K562 (cell line): ENCODE results near the gene TMEM222. TPM values are rescaled to one million over a fixed set of nuclear protein-coding genes. Genes with fewer than 3 reads are reported as not detected.
A peak's percentile ranks its signal among the peaks of the same experiment; 100 is the strongest.

Experiments used
- CSDE1 ChIP-seq, 2 experiments: fragments of 450-650 bp; IDR thresholded peaks; 2 replicates each; pipeline ENCODE4 v1.6.1; 2016; ENCODE audit warnings: mild to moderate bottlenecking in 1 of 2
- DNMT1 ChIP-seq: fragments of 450-650 bp; IDR thresholded peaks from 2 replicates; pipeline ENCODE4 v1.6.1; 2016; ENCODE audit warnings: antibody characterized with exemption, mild to moderate bottlenecking
- EP400 ChIP-seq: fragments of 450-650 bp; IDR thresholded peaks from 2 replicates; pipeline ENCODE4 v1.6.1; 2017; ENCODE audit warnings: antibody characterized with exemption, mild to moderate bottlenecking, moderate library complexity
- FOS ChIP-seq: IDR thresholded peaks from 3 replicates; pipeline ENCODE4 v1.6.1; 2011; ENCODE audit not compliant: insufficient read length; ENCODE audit errors: extremely low read depth
- GABPA ChIP-seq: fragments of 200-800 bp; sonication (Bioruptor generic); conservative IDR thresholded peaks from 2 replicates; pipeline ENCODE4 v1.6.1; 2016; ENCODE audit warnings: low read depth, missing genetic modification characterization, missing compliant biosample characterization
- GMEB1 ChIP-seq: fragments of 250-450 bp; sonication (Bioruptor Pico); IDR thresholded peaks from 2 replicates; pipeline ENCODE4 v1.4.0; 2020; ENCODE audit warnings: mild to moderate bottlenecking
- HCFC1 ChIP-seq: IDR thresholded peaks from 2 replicates; pipeline ENCODE4 v1.6.1; 2012; ENCODE audit warnings: low read depth, low read length, improper control_type of control experiment
- HEY1 ChIP-seq: fragments of 250-450 bp; sonication (Bioruptor Pico); IDR thresholded peaks from 2 replicates; pipeline ENCODE4 v1.5.0; 2020; ENCODE audit warnings: mild to moderate bottlenecking, moderate library complexity, borderline replicate concordance
- HMG20B ChIP-seq: fragments of 250-450 bp; sonication (Bioruptor Pico); IDR thresholded peaks from 2 replicates; pipeline ENCODE4 v1.5.0; 2021; ENCODE audit warnings: mild to moderate bottlenecking
- NCOR1 ChIP-seq: fragments of 450-650 bp; IDR thresholded peaks from 2 replicates; pipeline ENCODE4 v1.6.1; 2016; ENCODE audit warnings: mild to moderate bottlenecking, moderate library complexity
- NONO ChIP-seq, 2 experiments: fragments of 200-400 bp in 1 of 2; fragments of 450-650 bp in 1 of 2; formaldehyde crosslinking in 1 of 2; IDR thresholded peaks; 2 replicates each; pipeline ENCODE4 v1.6.1; 2017; ENCODE audit warnings: low read depth in 2 of 2, mild to moderate bottlenecking in 2 of 2, moderate library complexity in 2 of 2, low read length in 1 of 2
- NUFIP1 ChIP-seq: fragments of 450-650 bp; IDR thresholded peaks from 2 replicates; pipeline ENCODE4 v1.6.1; 2018; ENCODE audit not compliant: partially characterized antibody
- PML ChIP-seq: IDR thresholded peaks from 2 replicates; pipeline ENCODE4 v1.6.1; 2012; ENCODE audit warnings: low read length, inconsistent platforms
- SOX6 ChIP-seq: fragments of 450-650 bp; IDR thresholded peaks from 2 replicates; pipeline ENCODE4 v1.6.1; 2014; ENCODE audit warnings: mild to moderate bottlenecking
- SRF ChIP-seq, 2 experiments: fragments of 250-450, 450-650 bp in 1 of 2; sonication (Bioruptor Pico) in 1 of 2; sonication (generic) in 1 of 2; formaldehyde crosslinking; IDR thresholded peaks; 2 replicates each; pipeline versions ENCODE4 v1.5.0 to v1.5.1; 2020 to 2022; ENCODE audit warnings: mild to moderate bottlenecking in 1 of 2, missing genetic modification reagents in 1 of 2
- ZFPM2 ChIP-seq: fragments of 250-450 bp; sonication (Bioruptor Pico); IDR thresholded peaks from 2 replicates; pipeline ENCODE4 v1.5.1; 2022; ENCODE audit warnings: mild to moderate bottlenecking
- ZNF197 ChIP-seq: fragments of 200-800 bp; sonication (Bioruptor generic); IDR thresholded peaks from 2 replicates; pipeline ENCODE4 v1.6.1; 2016; ENCODE audit warnings: low read depth, missing genetic modification characterization, missing compliant biosample characterization
- ZNF224 ChIP-seq: sonication (generic); formaldehyde crosslinking; IDR thresholded peaks from 2 replicates; pipeline ENCODE4 v1.8.0; 2022; ENCODE audit warnings: mild to moderate bottlenecking, missing genetic modification reagents
- ZNF436 ChIP-seq: fragments of 250-450, 450-650 bp; sonication (Bioruptor Pico); formaldehyde crosslinking; IDR thresholded peaks from 2 replicates; pipeline ENCODE4 v1.7.0; 2020; ENCODE audit warnings: mild to moderate bottlenecking
- ZNF764 ChIP-seq: fragments of 250-450 bp; sonication (Bioruptor Pico); IDR thresholded peaks from 2 replicates; pipeline ENCODE4 v1.4.0; 2020; ENCODE audit warnings: low read depth, mild to moderate bottlenecking, moderate library complexity
- ZZZ3 ChIP-seq: fragments of 450-650 bp; IDR thresholded peaks from 2 replicates; pipeline ENCODE4 v1.6.1; 2016; ENCODE audit warnings: antibody characterized with exemption, mild to moderate bottlenecking, moderate library complexity
- polyA plus RNA-seq, 8 experiments: library from polyadenylated mRNA; depleted of rRNA in 4 of 8; stranded (reverse) in 5 of 8; unstranded in 3 of 8; fragments of >200 nt; fragmentation: Nextera tagmentation in 2 of 8; fragmentation: Illumina TruSeq in 1 of 8; extraction: Ambion mirVana in 2 of 8; extraction: Trizol in 1 of 8; gene quantifications; 2 replicates each; pipeline versions ENCODE4 v1.2.1 to v1.2.3, GENCODE V29; 2011 to 2014; ENCODE audit warnings: inconsistent platforms in 1 of 8, missing spikeins in 1 of 8
- total RNA-seq, 7 experiments: library from RNA; depleted of rRNA in 6 of 7; stranded (reverse); fragments of >200 nt in 6 of 7; fragmentation: Illumina TruSeq in 2 of 7; extraction: Trizol in 2 of 7; gene quantifications; 2 replicates each; pipeline versions ENCODE4 v1.2.1 to v1.2.3, GENCODE V29; 2011 to 2021; ENCODE audit warnings: low replicate concordance in 1 of 7
- TF ChIP-seq, protein P1 (sequence below): fragments of 250-450 bp; sonication (Bioruptor Pico); IDR thresholded peaks from 2 replicates; pipeline ENCODE4 v1.9.0; 2021; ENCODE audit warnings: mild to moderate bottlenecking

The TMEM222 gene
- total and polyA plus RNA-seq, 9 of the 15 experiments (the other 6 are each of a cell fraction or from before 2014, with no cell fraction given) = 6.9 to 48.0 (median 32.8) TPM

DNA sequence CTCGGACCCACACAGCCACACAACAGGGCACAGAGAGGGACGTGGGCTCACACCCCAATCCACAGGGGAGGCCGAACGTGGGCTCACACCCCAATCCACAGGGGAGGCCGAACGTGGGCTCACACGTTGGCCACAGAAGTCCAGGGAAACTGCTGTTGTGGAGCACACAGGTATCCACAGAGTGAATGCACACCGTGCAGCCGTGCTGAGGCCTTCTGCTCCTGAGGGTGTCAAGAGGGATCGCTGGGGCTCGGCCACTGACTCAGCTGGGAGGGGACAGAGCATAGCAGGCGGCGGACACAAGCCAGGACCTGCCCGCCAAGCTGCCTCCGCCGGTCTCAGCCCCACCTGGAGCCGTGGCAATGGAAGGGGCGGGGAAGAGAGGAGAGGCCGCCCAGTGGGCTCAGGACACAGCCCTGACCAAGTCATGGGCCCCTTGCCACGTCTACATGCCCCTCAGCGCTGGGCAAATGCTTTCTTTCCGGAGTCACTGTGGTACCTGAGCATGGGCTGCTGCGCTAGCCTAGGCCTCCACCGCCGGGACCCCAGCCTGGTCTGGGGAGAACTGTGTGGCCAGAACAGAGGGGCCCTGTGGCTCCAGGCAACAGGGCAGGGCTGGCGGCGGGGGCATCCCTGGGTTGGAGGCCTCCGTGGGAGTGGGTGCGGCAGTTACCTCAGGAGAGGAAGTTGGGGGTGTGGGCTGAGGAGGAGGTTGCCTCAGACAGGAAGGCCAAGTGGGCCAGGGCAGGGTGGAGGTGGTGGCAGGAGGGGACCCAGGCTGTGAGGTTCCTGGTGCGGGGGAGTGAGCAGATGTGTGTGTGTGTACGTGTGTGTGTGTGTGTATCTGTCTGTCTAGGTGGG lies 21.0 kb downstream of the TMEM222 start (continued):
- TF ChIP-seq ZNF764 (CRISPR knock-in tag) (no peak), HMG20B (CRISPR knock-in tag) (no peak), SOX6 (no peak), NCOR1 (no peak), HCFC1 (no peak), ZNF436 (CRISPR knock-in tag) (no peak), ZZZ3 (no peak), NUFIP1 (peak; percentile 19), HEY1 (CRISPR knock-in tag) (no peak), DNMT1 (no peak), EP400 (no peak), NONO (IDR thresholded peaks at IDR 0.05; ENCODE audit: low read depth in 2 of 2, low read length in 1 of 2) (0 out of 4 replicates have a peak, but pooled peaks of 1 of the 2 experiments have one; percentile 7), FOS (no peak), SRF (CRISPR knock-in tag; IDR thresholded peaks at IDR 0.05) (no peak; a peak in 1 of 4 replicates), ZNF224 (CRISPR knock-in tag) (no peak), PML (no peak), ZNF197 (CRISPR knock-in tag) (no peak), GMEB1 (no peak), GABPA (peak; percentile 45; the same call in 1 of the 2 replicates), ZFPM2 (no peak), CSDE1 (IDR thresholded peaks at IDR 0.05) (no peak)
- TF ChIP-seq, protein P1, sequence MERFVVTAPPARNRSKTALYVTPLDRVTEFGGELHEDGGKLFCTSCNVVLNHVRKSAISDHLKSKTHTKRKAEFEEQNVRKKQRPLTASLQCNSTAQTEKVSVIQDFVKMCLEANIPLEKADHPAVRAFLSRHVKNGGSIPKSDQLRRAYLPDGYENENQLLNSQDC (CRISPR knock-in tag) = no peak
